Type B pancreatic cell (in vitro differentiated cells): ENCODE results near the gene SLC43A2. TPM values are rescaled to one million over a fixed set of nuclear protein-coding genes. Genes with fewer than 3 reads are reported as not detected.
A peak's percentile ranks its signal among the peaks of the same experiment; 100 is the strongest.

ENCODE experiments used
- DNase-seq: peaks from one replicate; pipeline ENCODE4 v3.0.0; 2021; ENCODE audit warnings: mixed read lengths; ENCODE audit not compliant: unreplicated experiment; ENCODE audit errors: extremely low spot score
- H3K27ac Mint-ChIP-seq: 2 replicates; pipeline ENCODE4 v1.8.0; 2021; ENCODE audit warnings: mild to moderate bottlenecking, mixed read lengths
- H3K27me3 Mint-ChIP-seq: 2 replicates; pipeline ENCODE4 v1.8.0; 2021; ENCODE audit warnings: mixed read lengths
- H3K36me3 Mint-ChIP-seq: 2 replicates; pipeline ENCODE4 v1.8.0; 2021; ENCODE audit warnings: mixed read lengths
- H3K4me1 Mint-ChIP-seq: one replicate; pipeline ENCODE4 v1.8.0; 2021; ENCODE audit warnings: mixed read lengths; ENCODE audit not compliant: unreplicated experiment
- H3K4me3 Mint-ChIP-seq: 2 replicates; pipeline ENCODE4 v1.8.0; 2021; ENCODE audit warnings: mild to moderate bottlenecking, mixed read lengths
- H3K9me3 Mint-ChIP-seq: 2 replicates; pipeline ENCODE4 v1.8.0; 2021; ENCODE audit warnings: mixed read lengths
- total RNA-seq: library from RNA; stranded (reverse); gene quantifications from 2 replicates; pipeline ENCODE4 v1.2.1, GENCODE V29; 2021; ENCODE audit warnings: low replicate concordance
- TF ChIP-seq, protein P1 (sequence below): fragments of 200-600 bp; sonication (generic); conservative IDR thresholded peaks from 2 replicates; pipeline ENCODE4 v1.5.0; 2021; ENCODE audit warnings: antibody characterized with exemption, mild to moderate bottlenecking

The SLC43A2 gene
- total RNA-seq, 1 donor from 2014 or later, result 23.5 TPM

DNA sequence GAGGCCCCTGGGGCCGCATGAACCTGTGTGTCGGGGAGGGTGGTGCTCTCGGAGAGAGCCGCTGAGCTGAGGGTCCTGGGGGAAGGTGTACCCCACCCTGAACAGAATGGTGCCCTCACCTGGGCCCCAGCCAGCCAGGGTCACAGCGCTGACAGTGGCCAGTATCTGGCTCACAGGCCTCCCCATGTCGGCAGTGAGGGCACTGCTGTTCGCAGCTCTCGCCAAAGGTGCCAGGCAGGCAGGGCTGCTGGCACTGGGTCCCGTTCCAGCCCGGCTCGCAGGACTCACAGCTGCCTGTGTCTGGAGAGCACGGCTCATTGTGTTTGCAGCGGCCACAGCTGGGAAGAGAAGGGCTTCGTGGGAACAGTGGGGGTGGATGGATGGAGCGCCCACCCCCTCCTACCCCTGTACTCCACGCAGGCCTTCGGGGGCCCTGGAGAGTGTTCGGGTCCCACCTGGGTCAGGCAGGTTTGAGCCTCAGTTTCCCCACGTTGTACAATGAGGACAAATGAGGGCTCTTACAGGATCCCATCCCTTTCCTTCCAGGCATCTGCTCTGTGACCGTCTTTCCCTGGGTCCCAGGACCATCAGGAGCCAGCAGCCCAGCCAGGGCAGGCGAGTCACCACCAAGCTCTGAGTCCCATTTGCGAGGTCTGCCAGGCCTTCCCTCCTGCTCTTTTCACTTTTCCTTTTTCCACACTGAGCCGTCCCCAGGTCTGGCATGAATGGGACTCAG, 11.9 kb upstream of the SLC43A2 start:
- Mint-ChIP-seq H3K27me3 (peaks cover 15% of the 10 kb centered on the region), H3K36me3 (no peaks in the 10 kb centered on the region), H3K27ac (no peak overlapping the region), H3K4me1 (peaks cover 17% of the 10 kb centered on the region), H3K9me3 (no peaks in the 10 kb centered on the region), H3K4me3 (no peak overlapping the region)
- TF ChIP-seq, protein P1, sequence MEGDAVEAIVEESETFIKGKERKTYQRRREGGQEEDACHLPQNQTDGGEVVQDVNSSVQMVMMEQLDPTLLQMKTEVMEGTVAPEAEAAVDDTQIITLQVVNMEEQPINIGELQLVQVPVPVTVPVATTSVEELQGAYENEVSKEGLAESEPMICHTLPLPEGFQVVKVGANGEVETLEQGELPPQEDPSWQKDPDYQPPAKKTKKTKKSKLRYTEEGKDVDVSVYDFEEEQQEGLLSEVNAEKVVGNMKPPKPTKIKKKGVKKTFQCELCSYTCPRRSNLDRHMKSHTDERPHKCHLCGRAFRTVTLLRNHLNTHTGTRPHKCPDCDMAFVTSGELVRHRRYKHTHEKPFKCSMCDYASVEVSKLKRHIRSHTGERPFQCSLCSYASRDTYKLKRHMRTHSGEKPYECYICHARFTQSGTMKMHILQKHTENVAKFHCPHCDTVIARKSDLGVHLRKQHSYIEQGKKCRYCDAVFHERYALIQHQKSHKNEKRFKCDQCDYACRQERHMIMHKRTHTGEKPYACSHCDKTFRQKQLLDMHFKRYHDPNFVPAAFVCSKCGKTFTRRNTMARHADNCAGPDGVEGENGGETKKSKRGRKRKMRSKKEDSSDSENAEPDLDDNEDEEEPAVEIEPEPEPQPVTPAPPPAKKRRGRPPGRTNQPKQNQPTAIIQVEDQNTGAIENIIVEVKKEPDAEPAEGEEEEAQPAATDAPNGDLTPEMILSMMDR, result no peak
- no peak for DNase-seq

DNA sequence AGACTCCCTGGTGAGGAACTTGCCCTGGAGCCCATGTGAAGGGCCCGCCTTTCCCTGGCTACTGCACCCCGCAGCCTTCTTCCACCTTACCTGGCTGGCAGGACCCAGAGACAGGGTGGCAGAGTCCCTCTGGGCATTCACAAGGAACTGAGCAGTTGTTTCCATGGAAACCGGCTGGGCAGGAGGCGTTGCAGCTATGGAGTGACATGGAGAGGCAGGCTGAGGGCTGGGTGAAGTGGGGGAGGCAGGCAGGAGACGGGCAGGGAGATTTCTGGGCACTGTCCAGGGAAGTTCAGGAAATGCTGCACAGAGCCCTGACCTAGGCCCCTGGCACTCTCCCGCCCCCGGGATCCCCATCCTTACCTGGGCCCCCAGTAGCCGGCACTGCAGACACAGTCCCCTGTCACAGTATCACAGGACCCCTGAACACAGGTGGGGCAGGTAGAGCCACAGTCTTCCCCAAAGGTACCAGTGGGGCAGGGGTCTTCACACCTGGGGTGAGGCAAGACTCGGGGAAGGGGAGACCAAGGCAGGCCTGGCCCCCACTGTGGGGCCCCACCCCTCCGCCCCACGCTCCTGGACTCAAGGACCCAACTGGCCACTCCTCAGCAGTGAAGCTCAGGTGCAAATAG, 11.0 kb upstream of the SLC43A2 start:
- no peaks in the 10 kb centered on the region for H3K36me3 Mint-ChIP-seq
- no peak overlapping the region for H3K4me3 Mint-ChIP-seq
- no peak overlapping the region for H3K27ac Mint-ChIP-seq
- H3K9me3 Mint-ChIP-seq, result no peaks in the 10 kb centered on the region
- TF ChIP-seq, protein P1, result no peak
- no peak for DNase-seq
- H3K27me3 Mint-ChIP-seq, result peaks cover 15% of the 10 kb centered on the region
- peaks cover 17% of the 10 kb centered on the region for H3K4me1 Mint-ChIP-seq

DNA sequence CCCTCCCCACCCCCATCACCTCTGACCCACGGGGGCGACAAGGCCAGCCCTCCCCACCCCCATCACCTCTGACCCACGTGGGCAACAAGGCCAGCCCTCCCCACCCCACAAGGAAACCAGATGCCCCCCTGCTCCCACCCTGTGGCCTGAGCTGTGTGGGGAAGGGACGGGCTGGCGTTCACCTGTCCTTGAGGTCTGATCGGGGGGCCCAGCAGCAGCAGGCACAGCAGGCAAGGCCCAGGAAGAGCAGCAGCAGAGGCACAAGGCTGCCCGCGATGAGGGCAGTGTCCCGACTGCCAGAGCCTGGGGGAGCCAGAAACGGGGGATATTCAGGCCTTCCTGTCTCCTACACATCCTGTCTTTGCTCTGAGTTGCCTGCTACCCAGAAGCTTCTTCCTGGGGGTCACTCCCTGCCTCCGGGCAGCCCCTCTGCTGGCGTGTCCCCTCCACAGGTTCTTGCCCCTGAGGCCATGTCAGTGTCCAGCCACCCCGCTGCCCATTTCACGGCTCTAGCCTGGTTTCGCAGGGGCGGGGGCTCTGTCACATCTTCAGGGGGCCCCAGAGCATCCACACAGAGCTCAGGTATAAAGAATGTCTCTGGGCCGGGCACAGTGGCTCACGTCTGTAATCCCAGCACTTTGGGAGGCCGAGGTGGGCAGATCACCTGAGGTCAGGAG, 10.1 kb upstream of the SLC43A2 start:
- TF ChIP-seq, protein P1, result no peak

DNA sequence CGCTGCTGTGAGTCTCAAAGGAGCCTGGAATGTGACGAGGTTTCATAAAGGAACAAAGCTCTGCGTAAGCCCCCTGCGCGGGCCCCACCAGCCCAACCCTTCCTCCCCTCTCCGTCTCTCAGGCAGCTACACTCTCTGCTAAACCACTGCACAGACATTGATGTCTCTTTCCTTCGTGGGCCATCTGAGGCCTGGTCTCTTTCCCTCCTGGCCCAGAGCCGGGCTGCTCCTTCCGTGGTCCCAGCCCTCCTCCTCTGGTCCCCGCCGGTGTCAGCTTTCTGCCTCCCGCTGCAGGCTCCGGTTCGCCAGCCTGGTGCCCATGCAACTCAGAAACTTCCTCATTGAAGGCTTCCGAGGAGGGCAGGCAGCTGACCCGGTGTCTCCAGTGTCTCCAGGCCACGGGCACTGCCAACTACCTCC, 9.5 kb upstream of the SLC43A2 start:
- H3K9me3 Mint-ChIP-seq, result no peaks in the 10 kb centered on the region
- H3K4me1 Mint-ChIP-seq, result peaks cover 11% of the 10 kb centered on the region
- TF ChIP-seq, protein P1, result no peak
- H3K27me3 Mint-ChIP-seq, result peaks cover 7% of the 10 kb centered on the region
- H3K27ac Mint-ChIP-seq, result peak overlapping the region; percentile 31
- H3K4me3 Mint-ChIP-seq, result no peak overlapping the region
- no peak for DNase-seq
- H3K36me3 Mint-ChIP-seq, result no peaks in the 10 kb centered on the region

More for the DNA sequence above, 10.1 kb upstream of the SLC43A2 start:
- DNase-seq, result no peak
- Mint-ChIP-seq H3K27me3 (peaks cover 7% of the 10 kb centered on the region), H3K36me3 (no peaks in the 10 kb centered on the region), H3K4me1 (peaks cover 11% of the 10 kb centered on the region), H3K4me3 (no peak overlapping the region), H3K27ac (no peak overlapping the region), H3K9me3 (no peaks in the 10 kb centered on the region)

DNA sequence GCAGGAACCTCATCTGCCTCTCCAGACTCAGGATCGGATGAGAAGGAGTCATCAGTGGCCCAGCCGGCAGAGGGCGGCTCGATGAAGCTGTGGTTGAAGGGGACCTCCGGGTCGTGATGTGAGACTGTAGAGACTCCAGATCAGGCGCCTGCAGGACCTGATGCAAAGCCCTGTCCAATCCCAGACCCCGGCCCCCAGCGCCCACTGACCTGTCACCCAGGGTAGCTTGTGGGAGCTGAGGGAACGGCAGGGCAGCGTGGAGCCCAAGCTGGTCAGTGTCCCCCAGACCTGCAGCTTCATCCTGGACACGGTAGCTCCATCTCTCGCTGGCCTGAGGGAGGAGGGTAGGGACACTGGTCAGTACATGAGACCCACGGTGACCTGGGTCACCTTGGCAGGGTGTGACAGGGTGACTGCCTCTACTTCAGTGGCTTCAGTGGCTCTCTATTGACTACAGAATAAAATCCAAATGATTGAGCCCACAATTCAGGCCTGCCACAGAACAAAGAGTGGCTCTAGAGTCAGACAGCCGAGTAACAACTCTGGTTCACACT, 8.2 kb upstream of the SLC43A2 start:
- Mint-ChIP-seq H3K9me3 (no peaks in the 10 kb centered on the region), H3K36me3 (no peaks in the 10 kb centered on the region), H3K27me3 (peaks cover 6% of the 10 kb centered on the region), H3K27ac (no peak overlapping the region), H3K4me1 (peaks cover 11% of the 10 kb centered on the region), H3K4me3 (no peak overlapping the region)
- TF ChIP-seq, protein P1, result no peak
- no peak for DNase-seq
